Breast epithelium (tissue), 3 donors: Measurements from ENCODE around the gene VWF.

ENCODE experiments used
- POLR2A ChIP-seq: fragments of 450-650 bp; IDR thresholded peaks from one replicate; pipeline ENCODE4 v1.6.1; 2016; ENCODE audit warnings: antibody characterized with exemption, mild to moderate bottlenecking, moderate library complexity
- TF ChIP-seq, protein P1 (sequence below), 3 donors: fragments of 450-650 bp; IDR thresholded peaks; one replicate each; pipeline ENCODE4 v1.5.1; 2016 to 2017; ENCODE audit warnings: antibody characterized with exemption in 3 of 3, mild to moderate bottlenecking in 3 of 3, moderate library complexity in 3 of 3

DNA sequence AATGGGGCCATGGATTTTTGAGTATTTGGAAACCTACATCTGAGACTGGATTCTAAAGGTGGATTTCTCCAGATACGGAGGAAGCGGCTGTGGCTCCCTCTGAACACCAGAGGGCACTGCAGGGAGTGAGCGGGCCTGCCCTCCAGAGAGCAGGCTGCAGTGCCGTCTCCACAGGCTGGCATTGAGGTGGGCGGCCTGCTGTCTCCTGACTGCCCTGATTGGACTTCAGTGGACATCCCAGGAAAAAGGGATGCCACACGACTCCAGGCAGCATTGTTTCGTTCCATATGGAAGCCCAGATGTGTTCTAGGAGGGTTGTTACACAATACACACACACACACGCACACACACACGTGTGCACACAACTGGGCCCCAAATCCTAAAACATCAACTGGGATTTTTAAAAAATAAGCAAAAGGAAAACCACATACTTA lies 158.5 kb downstream of the VWF start:
- TF ChIP-seq, protein P1, sequence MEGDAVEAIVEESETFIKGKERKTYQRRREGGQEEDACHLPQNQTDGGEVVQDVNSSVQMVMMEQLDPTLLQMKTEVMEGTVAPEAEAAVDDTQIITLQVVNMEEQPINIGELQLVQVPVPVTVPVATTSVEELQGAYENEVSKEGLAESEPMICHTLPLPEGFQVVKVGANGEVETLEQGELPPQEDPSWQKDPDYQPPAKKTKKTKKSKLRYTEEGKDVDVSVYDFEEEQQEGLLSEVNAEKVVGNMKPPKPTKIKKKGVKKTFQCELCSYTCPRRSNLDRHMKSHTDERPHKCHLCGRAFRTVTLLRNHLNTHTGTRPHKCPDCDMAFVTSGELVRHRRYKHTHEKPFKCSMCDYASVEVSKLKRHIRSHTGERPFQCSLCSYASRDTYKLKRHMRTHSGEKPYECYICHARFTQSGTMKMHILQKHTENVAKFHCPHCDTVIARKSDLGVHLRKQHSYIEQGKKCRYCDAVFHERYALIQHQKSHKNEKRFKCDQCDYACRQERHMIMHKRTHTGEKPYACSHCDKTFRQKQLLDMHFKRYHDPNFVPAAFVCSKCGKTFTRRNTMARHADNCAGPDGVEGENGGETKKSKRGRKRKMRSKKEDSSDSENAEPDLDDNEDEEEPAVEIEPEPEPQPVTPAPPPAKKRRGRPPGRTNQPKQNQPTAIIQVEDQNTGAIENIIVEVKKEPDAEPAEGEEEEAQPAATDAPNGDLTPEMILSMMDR (IDR thresholded peaks at IDR 0.05) = peak in 2 of 3 donors; percentile 46 to 54
- TF ChIP-seq POLR2A = no peak
